HG02943 (cell line): Measurements from ENCODE around the gene ZSCAN26.

Source experiments
- ATAC-seq: cut with Tn5 transposase; IDR thresholded peaks from one replicate; pipeline ENCODE4 v1.9.1; 2021; ENCODE audit warnings: mild to moderate bottlenecking, low read depth, moderate library complexity; ENCODE audit not compliant: unreplicated experiment

The ZSCAN26 gene

DNA sequence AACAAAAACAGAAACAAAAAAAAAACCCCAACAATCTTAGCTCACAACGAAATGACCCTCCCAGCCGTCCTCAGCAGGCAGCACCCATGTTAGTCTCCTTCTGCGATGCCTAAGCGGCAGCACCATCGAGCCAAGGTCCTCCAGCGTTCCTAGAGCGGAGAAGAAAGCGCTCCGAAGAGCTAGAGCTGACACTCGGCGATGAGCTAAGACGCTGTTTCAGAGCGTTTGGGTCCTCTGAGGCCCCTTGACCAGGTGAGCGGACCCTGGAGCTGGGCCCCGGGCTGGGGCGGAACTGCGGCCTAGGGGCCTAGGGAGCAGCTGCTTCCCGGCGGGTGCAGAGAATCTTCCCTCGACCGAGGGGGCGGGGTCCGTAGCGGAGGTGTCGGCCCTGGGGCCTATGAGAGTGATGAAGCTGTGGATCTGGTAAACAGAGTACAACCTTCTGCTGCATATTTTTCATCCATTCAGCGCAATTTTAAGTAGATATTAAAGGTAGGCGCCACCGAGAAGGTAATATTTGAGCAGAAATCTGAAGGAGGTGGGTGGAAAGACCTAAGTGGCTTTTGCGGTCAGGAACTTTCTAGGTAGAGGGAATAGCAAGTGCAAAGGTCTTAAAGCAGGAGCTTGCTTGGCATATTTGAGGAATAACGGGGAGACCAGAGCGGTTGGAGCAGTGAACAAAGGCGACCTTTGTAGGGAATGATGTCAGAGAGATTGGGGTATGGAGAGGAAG is at the start of gene ZSCAN26:
Gene ZSCAN26, plus strand, starts transcription at position 182 of the 733 bp plus-strand sequence. CDS start 4,777 bp downstream, outside the sequence.
- ATAC-seq, result peak; percentile 84

DNA sequence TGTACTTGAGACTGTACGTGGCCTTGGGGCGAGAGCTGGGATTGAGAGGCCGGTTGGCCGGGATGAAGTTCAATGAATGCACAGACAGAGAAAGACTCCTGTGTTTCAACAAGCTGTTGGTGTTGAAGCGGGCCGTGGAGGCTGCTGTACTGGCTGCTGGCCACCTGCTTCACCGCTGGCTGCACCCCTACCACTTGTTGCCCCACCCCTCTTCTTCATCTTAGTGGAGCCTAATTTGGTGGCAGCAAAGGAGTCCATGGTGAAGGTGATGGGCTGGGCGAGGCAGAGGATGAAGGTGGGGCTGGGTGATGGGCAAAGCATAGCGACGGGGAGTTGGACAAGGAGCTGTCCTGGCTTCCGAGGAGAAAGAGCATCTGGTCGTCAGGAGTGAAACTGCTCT is 49.1 kb upstream of the ZSCAN26 start:
- no peak for ATAC-seq

DNA sequence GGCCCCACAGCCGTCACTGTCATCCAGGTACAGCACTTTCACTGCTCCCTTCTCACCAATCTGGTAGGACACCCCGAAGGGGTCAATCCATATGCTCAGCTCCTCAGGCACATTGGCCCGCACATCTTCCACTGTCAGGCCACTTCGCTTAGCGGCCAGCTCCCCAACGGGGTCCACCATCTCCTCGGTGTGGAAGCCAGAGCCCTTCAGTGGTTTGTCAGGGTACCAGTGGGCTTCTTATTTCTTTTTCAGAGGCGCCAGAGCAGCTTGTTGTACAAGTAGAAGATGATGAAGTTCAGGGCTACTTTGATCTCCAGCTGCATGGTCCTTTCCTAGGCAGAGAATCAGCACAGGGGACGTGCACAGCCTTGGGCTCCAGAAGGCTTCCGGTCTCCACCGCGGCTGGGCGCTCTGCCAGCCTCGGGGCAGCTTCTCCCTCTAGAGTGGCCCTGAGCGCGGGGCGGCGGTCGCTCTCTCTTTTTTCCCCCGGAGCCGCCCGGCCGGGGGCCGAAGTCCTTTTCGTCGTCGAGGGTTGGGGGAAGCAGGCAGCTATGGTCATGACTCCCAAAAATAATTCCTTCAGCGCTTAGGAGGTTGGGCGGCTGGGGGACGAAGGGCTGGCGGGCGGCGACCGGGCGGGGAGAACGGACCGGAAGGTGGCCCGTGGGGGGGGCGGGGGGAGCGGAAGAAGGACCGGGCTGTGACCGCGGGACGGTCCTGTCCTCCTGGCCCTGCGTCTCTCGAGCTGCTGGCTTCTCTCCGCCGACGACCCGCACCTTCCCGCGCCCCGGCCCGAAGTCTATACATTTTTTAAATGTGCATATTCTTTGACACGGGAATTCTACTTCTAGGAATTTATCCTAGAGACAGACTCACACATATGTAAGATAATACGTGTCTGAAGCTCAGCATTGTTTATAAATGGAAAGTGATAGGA is 48.4 kb upstream of the ZSCAN26 start:
- no peak for ATAC-seq

DNA sequence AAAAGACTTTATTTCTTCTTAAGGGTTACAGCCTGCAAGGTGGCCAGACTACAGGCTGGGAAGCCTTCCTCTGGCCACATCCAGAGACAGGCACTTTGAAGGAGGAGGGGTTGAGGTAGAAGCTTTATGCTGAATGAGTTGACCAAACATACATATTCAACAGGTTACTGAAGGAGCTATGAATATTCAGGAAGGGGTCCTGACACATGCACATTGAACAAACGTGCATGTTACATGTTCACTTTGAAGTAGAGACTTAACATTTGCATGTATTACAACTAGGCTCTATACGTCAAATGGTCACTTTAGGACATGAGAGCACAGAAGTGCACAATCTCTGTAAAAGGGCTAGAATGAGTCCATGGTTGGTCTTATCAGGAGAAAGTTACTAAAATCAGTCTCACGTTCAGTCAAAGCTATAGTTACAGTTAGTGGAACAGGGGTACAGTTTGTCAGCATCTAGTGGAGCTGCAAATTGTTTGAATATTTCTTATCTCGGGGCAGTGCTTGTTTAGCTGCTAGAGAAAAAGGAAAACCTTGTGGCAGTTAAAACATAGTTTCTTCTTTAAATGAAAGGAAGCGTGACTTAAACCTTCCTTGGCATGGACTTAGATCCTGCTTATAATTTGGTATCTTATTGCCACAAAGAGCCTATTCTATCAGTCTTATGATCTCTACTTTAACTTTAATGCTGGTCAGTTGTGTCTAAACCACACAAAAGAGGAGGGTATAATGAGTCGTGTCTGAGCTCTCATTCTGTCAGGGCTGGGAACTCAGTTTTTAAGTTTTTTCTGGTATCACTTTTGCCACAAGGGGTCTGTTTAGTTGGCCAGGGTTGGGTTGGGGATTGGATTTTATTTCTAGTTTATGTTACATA is 46.4 kb upstream of the ZSCAN26 start:
- no peak for ATAC-seq

DNA sequence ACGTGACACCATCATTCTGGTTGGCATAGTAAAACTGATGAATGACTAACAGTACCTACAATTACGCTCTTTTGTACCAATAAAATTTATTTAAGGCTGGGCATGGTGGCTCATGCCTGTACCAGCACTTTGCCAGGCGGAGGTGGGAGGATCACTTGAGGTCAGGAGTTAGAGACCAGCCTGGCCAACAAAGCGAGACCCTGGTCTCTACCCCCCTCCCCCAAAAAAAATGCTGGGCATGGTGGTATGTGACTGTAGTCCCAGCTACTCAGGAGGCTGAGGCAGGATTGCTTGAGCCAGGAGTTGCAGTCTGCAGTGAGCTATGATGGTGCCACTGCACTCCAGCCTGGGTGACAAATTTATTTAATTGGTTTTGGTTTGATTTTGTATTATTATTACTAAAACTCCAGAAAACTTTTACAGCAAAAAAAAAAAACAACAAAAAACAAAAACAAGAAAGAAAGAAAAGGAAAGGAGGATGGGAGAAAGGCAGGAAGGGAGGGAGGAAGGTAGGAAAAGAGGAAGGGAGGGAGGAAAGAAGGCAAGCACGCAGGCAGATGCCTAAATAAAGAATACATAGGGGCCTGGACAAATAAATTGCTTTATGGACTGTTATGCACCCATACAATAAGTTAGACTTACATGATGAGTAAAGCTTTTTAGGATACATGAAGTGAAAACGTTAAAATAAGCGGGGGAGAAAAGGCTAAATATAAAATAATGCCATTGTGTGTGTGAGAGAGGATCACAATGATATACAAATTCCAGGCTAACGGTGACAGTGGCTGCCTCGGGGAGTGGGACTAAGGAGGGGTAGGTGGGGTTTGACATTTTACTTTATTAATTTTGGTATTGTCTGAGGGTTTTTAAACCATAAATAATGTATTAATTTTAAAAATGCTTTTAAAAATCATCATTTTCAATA is 42.5 kb upstream of the ZSCAN26 start:
- ATAC-seq, result no peak

DNA sequence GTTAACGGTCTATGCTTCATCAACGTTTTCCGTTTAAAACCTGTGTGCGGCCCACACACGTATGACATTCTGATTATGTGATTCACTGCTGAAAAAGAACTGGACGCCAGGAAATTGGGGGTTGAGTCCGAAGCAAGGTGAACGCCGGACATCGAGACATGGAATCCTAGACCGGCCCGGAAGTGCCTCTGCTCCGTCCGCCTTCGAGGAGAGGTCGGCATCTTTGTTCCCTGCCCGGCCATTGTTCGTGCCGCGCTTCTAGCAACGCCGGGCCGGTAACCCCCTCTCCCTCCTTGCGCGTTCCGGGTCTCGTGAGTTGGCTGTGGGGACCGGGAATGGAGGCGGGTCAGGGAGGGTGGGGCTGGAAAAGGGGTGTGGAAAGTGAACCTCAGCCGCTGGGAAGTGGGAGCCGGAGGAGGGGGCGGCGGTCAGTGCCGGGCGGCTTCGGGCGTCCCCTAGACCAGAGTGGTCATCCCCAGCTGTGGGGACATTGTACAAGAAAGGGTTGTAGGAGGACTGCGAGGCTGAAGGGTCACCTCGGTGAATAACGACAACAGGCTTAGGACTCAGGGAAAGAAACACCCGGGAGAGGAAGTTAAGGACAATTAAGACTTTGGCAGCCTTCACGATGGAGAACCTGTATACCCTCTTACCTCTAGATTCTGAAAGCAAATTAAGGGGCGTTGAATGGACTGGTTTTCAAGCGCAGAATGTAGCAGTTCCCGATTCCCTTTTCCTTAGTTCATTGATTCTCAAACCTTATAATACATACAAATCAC is 41.7 kb upstream of the ZSCAN26 start, which contains the start of gene ZSCAN9:
Gene ZSCAN9, plus strand, starts transcription at position 220 of the 779 bp plus-strand sequence. CDS start 1,810 bp downstream, outside the sequence.
- ATAC-seq, result no peak

DNA sequence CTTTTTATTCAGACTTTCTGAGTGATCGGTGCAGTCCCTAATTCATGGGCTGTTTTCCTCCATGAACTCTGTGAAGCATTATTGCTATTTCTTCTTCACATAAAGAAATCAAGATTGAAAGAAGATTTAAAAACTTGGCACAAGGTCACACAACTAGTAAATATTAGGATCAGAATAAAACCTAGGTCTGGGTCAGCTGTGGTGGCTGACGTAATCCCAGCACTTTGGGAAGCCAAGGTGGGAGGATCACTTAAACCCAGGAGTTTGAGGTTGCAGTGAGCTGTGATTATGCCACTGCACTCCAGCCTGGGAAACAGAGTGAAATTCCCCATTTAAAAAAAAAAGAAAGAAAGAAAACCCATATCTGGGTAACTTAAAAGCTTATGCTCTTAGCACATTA is 40.5 kb upstream of the ZSCAN26 start:
- ATAC-seq, result no peak

DNA sequence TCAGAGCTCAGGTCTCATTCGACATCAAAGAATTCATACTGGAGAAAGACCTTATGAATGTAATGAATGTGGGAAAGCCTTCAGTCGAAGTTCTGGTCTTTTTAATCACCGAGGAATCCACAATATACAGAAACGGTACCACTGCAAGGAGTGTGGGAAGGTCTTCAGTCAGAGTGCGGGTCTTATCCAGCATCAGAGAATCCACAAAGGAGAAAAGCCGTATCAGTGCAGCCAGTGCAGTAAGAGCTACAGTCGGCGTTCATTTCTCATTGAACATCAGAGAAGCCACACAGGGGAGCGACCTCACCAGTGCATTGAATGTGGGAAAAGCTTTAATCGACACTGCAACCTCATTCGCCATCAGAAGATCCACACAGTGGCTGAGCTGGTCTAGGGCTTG is 34.2 kb upstream of the ZSCAN26 start:
- ATAC-seq, result no peak

DNA sequence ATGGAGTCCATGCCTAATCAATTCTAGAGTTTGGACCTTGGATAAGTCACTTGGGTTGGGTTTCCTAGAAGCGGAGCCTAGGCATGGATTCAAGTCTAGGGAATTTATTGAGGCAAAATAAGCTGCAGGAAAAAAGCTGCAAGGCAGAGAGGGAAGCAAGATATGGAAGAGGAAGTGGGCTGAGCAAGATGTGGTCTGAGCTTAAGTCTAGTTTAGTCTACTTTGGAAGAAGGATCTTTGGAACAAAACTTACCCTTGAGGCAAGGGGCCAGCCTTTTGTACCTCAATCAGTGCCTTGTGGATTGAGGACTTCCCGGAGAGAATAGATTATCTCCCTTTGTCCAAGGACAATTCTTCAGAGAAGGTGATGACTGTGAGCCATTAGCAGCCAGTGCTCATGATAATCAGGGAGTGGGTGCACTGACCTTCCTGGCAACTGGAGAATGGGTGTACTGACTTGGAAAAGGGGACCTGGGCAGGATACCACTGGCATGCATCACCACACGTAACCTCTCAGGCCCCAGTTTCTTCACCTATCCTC is 31.0 kb upstream of the ZSCAN26 start:
- ATAC-seq, result no peak

DNA sequence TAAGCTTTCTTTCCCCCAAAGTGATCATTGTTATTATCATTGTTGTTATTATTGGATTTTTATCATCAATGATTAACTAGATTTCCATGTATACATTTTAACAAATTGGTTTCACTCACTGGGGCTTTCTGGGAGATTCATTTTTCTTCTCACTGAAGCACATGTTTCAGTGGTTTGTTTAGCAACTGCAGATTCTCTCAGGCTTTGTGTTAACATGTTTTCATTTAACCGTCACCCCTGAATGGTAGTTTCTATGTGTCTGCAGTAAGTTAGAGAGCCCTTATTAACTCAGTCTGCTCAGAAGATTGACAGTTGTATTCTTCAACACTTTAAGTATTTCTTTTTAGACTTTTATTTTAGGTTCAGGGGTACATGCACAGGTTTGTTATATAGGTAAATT is 27.3 kb upstream of the ZSCAN26 start:
- no peak for ATAC-seq

DNA sequence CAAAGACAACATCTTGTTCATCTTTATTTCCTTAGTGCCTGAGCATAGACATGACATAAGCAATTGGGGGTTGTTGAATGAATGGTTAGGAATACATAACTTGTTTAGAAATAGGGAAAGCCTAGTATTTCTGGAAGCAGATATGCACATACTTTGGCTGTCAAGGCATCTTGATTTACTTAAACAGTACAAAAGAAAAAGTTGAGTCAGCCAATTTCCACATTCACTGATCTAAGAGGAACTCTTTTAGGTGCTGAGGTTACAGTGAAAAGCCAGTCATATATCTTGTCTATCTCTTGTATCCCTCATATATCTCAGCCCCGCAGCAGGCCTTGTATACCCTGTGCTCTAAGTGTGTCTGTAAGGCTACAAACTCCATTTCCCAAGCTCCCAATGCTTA is 26.5 kb upstream of the ZSCAN26 start:
- ATAC-seq, result no peak

DNA sequence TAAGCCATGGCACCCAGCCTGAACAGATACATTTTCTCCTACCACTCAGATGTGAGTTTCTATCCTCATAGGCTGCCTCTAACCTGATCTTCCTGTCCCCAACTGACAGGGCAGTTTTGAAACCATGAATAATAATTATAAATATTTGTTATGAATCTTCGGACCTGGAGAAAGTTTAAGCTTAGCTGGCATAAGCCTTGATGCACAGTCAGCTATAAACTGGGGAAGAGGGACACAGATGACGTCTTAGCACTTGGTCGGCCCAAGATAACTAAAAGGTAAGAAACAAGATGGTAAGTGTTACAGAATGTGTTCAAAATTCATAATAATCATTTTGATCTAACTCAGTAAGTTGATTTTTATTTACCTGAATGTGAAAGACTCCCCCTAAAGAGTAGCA is 23.0 kb upstream of the ZSCAN26 start:
- no peak for ATAC-seq

DNA sequence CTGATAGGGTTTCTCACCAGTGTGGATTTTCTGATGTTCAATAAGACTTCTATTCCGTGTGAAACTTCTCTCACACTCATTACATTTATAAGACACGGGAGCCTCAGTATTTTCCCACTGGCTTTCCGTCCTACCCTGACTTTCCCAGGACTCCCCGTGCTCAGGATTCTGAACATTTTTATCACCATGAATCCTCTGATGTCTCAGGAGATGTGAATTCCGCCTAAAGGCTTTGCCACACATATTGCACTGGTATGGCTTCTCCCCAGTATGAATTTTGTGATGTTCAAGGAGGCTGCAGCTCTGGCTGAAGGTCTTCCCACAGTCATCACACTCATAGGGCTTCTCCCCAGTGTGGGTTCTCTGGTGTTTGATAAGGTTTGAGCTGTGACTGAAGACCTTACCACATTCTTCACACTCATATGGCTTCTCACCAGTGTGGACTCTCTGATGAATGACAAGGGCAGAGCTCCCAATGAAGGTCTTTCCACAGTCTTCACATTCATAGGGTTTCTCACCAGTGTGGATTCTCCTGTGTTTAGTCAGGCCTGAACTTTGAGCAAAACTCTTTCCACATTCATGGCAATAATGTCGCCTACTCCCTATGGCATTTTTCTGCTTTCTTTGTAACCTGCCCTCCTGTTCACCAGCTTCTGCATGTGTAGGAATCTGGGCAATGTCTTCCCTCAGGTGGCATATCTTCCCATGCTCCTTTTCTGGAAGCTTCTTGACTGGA is 21.6 kb upstream of the ZSCAN26 start:
- ATAC-seq, result no peak

DNA sequence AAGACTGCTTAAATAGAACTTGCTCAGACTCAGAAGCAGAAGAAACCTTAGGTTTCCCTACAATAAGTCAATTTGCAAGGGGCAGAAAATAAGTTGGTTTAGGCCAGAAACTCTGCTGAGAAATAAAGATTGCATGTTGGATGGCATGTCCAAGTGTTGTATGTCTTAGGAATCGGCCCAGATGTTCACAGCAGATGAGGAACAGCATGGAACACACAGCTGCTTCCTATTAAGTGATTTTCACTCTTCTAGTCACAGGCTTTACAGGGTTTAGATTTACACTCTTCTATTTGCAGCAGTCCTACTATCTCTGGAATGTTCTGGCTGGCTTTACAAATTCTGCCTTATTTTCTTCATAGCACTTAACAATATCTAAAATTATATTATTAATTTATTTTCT is 18.0 kb upstream of the ZSCAN26 start:
- no peak for ATAC-seq

DNA sequence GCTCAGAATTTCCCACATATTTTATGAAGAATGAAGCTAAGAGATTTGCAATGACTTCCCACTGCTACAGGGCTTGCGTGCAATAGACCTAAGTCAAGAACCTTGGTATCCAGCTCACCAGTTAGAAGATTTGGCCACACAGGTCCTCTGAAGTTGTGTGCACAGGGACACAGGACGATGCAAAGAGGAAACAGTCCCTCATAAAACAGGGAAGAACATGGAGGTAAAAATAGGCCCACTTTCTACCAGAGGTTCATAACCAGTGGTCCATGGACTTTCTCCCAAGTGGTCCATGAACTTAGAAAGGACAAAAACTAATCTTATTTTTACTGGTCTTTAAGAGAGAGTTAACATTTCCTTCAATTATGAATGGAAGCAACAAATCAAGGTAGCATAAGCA is 16.2 kb upstream of the ZSCAN26 start:
- ATAC-seq, result no peak

DNA sequence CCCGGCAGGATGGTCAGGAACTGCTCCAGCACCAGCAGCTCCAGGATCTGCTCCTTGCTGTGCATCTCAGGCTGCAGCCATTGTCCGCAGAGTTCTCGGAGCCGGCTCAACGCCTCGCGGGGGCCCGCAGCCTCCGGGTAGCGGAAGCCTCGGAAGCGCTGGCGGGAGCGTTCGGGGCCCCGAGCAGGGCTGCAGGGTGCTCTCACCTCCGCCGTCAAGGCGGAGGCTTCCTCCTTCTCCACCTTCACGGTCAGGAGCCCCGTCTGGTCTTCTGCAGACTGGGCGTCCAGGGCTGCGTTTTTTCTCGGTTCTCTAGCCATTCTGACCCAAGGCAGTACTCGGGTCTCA is 15.3 kb upstream of the ZSCAN26 start:
- no peak for ATAC-seq

DNA sequence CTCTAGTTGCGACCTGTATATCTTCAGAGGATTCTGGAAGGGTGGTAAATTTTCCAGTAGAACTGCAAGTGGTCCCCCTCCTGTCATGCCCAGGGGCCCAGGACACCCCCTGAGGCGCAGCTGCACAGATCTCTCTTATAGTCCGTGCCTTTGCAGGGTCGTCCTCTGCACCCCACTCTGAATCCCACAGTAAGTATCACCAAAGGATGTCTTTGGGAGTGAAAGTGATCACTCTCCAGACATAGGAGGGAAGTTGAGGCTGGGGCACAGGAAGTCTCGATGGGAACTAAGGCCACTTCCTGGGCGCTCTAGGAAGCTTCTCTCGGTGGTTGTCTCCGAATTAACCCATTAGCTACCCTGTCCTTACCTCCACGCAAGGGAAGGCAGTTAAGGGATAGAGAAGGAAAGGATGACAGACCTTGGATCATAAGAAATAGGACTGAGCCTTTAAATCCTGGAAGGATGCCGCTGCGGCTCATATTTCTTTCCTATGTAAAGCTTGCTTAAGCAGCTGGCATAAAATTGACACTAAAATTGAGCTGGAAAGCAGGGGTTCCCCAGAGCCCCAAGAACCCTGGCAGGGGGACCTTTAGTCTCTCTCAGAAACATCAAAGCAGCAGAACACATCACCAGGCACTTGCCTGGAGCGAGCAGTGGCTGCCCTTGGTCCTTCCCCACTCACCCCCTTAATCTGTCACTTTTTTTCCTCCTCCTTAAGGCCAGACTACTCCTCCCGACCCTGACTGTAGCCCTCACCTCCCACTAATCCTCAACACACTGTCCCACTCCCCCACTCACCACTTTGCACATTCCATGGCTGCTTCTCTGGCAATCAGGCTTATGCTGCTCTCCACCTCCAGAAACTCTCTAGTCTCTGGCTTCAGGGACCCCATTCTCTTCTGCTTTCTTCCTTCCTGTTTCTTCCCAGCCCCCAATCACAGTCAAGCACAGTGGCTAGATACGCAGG is 14.7 kb upstream of the ZSCAN26 start, which contains the start of gene ZKSCAN4:
Gene ZKSCAN4, minus strand, starts transcription at position 261 of the 967 bp plus-strand sequence. CDS start 289 bp downstream, outside the sequence.
- no peak for ATAC-seq
